Peyer's patch (tissue), 4 donors: Measurements from ENCODE around the gene PIEZO1. TPM values are rescaled to one million over a fixed set of nuclear protein-coding genes. Genes with fewer than 3 reads are reported as not detected.

Experiments
- DNase-seq, 3 donors: peaks; one replicate each; pipeline ENCODE4 v3.0.0-alpha.2; 2017 to 2019
- H3K27ac ChIP-seq, 4 donors: fragments of 200-600 bp; sonication (generic); one replicate each; pipeline ENCODE4 v1.5.1; 2016 to 2019
- H3K27me3 ChIP-seq, 2 donors: fragments of 200-600 bp; sonication (generic); one replicate each; pipeline ENCODE4 v1.5.1; 2019
- H3K36me3 ChIP-seq, 3 donors: fragments of 200-600 bp; sonication (generic); one replicate each; pipeline ENCODE4 v1.5.1; 2016 to 2019
- H3K4me1 ChIP-seq, 4 donors: fragments of 200-600 bp; sonication (generic); one replicate each; pipeline ENCODE4 v1.5.1; 2016 to 2019
- H3K4me3 ChIP-seq, 4 donors: fragments of 200-600 bp; sonication (generic); 1 replicate in 3 of 4; 2 replicates in 1 of 4; pipeline ENCODE4 v1.5.1; 2016 to 2019; ENCODE audit warnings: mild to moderate bottlenecking in 1 of 4
- H3K9me3 ChIP-seq, 4 donors: fragments of 200-600 bp; sonication (generic); one replicate each; pipeline ENCODE4 v1.5.1; 2016 to 2019; ENCODE audit warnings: mild to moderate bottlenecking in 1 of 4
- CTCF ChIP-seq, 6 experiments: fragments of 450-650 bp in 4 of 6; fragments of 200-600 bp in 2 of 6; sonication (generic) in 1 of 6; IDR thresholded peaks; one replicate each; pipeline ENCODE4 v1.5.1; 2017 to 2019; ENCODE audit warnings: antibody characterized with exemption in 6 of 6, mild to moderate bottlenecking in 3 of 6, moderate library complexity in 1 of 6
- POLR2A ChIP-seq, 2 donors: fragments of 450-650 bp; IDR thresholded peaks; one replicate each; pipeline ENCODE4 v1.5.1; 2017; ENCODE audit warnings: antibody characterized with exemption in 2 of 2, mild to moderate bottlenecking in 2 of 2, moderate library complexity in 2 of 2
- total RNA-seq, 4 donors: library from RNA; depleted of rRNA; stranded (reverse); fragments of >200 nt; gene quantifications; one replicate each; pipeline ENCODE4 v1.1.0, GENCODE V29; 2016

The PIEZO1 gene
- total RNA-seq, 4 donors from 2014 or later: 76.9 to 218 (median 183) TPM

GRCh38 chr16:88721815-88722755, 62.9 kb downstream of the PIEZO1 start:
- peaks cover 0 to 98% (median 0%) of the 10 kb centered on the region in 3 donors for H3K36me3 ChIP-seq
- H3K4me1 ChIP-seq: no peaks in the 10 kb centered on the region
- no peak overlapping the region for H3K4me3 ChIP-seq
- TF ChIP-seq POLR2A (IDR thresholded peaks at IDR 0.05) (no peak), CTCF (IDR thresholded peaks at IDR 0.05) (no peak)
- no peaks in the 10 kb centered on the region for H3K27me3 ChIP-seq
- no peak overlapping the region for H3K27ac ChIP-seq
- DNase-seq: no peak
- H3K9me3 ChIP-seq: no peaks in the 10 kb centered on the region

GRCh38 chr16:88721236-88721635, 63.8 kb downstream of the PIEZO1 start:
- Histone ChIP-seq H3K36me3 (peaks cover 0 to 98% (median 0%) of the 10 kb centered on the region in 3 donors), H3K4me1 (no peaks in the 10 kb centered on the region), H3K27me3 (no peaks in the 10 kb centered on the region), H3K27ac (no peak overlapping the region), H3K9me3 (no peaks in the 10 kb centered on the region), H3K4me3 (no peak overlapping the region)
- TF ChIP-seq CTCF (IDR thresholded peaks at IDR 0.05) (no peak), POLR2A (IDR thresholded peaks at IDR 0.05) (no peak)
- no peak for DNase-seq

- no peaks in the 10 kb centered on the region for H3K4me1 ChIP-seq
- TF ChIP-seq CTCF (IDR thresholded peaks at IDR 0.05) (no peak), POLR2A (IDR thresholded peaks at IDR 0.05) (no peak)
- no peak for DNase-seq
- no peaks in the 10 kb centered on the region for H3K27me3 ChIP-seq
- H3K4me3 ChIP-seq: no peak overlapping the region
- H3K36me3 ChIP-seq: peaks cover 0 to 98% (median 0%) of the 10 kb centered on the region in 3 donors
- H3K9me3 ChIP-seq: no peaks in the 10 kb centered on the region
- H3K27ac ChIP-seq: no peak overlapping the region
Observed at GRCh38 chr16:88720396-88720970, 64.5 kb downstream of the PIEZO1 start.

GRCh38 chr16:88719933-88720296, 65.1 kb downstream of the PIEZO1 start:
- H3K36me3 ChIP-seq: peaks cover 0 to 98% (median 0%) of the 10 kb centered on the region in 3 donors
- H3K9me3 ChIP-seq: no peaks in the 10 kb centered on the region
- no peak overlapping the region for H3K27ac ChIP-seq
- TF ChIP-seq POLR2A (IDR thresholded peaks at IDR 0.05): no peak
- H3K27me3 ChIP-seq: no peaks in the 10 kb centered on the region
- no peaks in the 10 kb centered on the region for H3K4me1 ChIP-seq
- no peak for DNase-seq
- H3K4me3 ChIP-seq: no peak overlapping the region

GRCh38 chr16:88719267-88719932, 65.6 kb downstream of the PIEZO1 start:
- no peak for DNase-seq
- Histone ChIP-seq H3K36me3 (peaks cover 0 to 98% (median 0%) of the 10 kb centered on the region in 3 donors), H3K4me3 (no peak overlapping the region), H3K9me3 (no peaks in the 10 kb centered on the region), H3K27me3 (no peaks in the 10 kb centered on the region), H3K27ac (no peak overlapping the region), H3K4me1 (no peaks in the 10 kb centered on the region)
- no peak for TF ChIP-seq POLR2A (IDR thresholded peaks at IDR 0.05)
- TF ChIP-seq CTCF (IDR thresholded peaks at IDR 0.05): no peak

GRCh38 chr16:88718178-88718577, 66.8 kb downstream of the PIEZO1 start:
- DNase-seq: no peak
- Histone ChIP-seq H3K4me3 (no peak overlapping the region), H3K27ac (no peak overlapping the region), H3K27me3 (no peaks in the 10 kb centered on the region), H3K36me3 (peaks cover 0 to 98% (median 0%) of the 10 kb centered on the region in 3 donors), H3K9me3 (no peaks in the 10 kb centered on the region), H3K4me1 (no peaks in the 10 kb centered on the region)
- TF ChIP-seq POLR2A (IDR thresholded peaks at IDR 0.05): no peak
- no peak for TF ChIP-seq CTCF (IDR thresholded peaks at IDR 0.05)
